Uterus (tissue), 2 donors: ENCODE data around the gene IL17B.

Experiments
- CTCF ChIP-seq, 4 experiments: fragments of 200-600 bp in 2 of 4; fragments of 450-650 bp in 2 of 4; sonication (generic) in 2 of 4; IDR thresholded peaks; one replicate each; pipeline ENCODE4 v1.5.1; 2016 to 2019; ENCODE audit warnings: antibody characterized with exemption in 4 of 4, mild to moderate bottlenecking in 2 of 4, moderate library complexity in 1 of 4
- POLR2A ChIP-seq, 2 donors: fragments of 450-650 bp; IDR thresholded peaks; one replicate each; pipeline ENCODE4 v1.6.1; 2016; ENCODE audit warnings: antibody characterized with exemption in 2 of 2, mild to moderate bottlenecking in 1 of 2, moderate library complexity in 1 of 2

- TF ChIP-seq CTCF (IDR thresholded peaks at IDR 0.05) (no peak), POLR2A (IDR thresholded peaks at IDR 0.05) (no peak)
Observed at GRCh38 chr5:149400304-149400703, 21.2 kb upstream of the IL17B start.
